OCI-LY1 (cell line): ENCODE data around the gene HCFC1.
A peak's percentile ranks its signal among the peaks of the same experiment; 100 is the strongest.

Experiments
- H2AFZ ChIP-seq: fragments of 200-600 bp; sonication (generic), shearing (Covaris generic); 2 replicates; pipeline ENCODE4 v1.6.0; 2014; ENCODE audit warnings: antibody characterized with exemption, mild to moderate bottlenecking, low read length
- H3F3A ChIP-seq: fragments of 200-600 bp; sonication (generic), shearing (Covaris generic); 2 replicates; pipeline ENCODE4 v1.6.0; 2014; ENCODE audit warnings: mild to moderate bottlenecking, antibody characterized with exemption, low read length, moderate library complexity; ENCODE audit not compliant: insufficient read depth
- H3K27ac ChIP-seq: fragments of 200-600 bp; sonication (generic); 2 replicates; pipeline ENCODE4 v1.5.1; 2014; ENCODE audit warnings: low read length, mixed run types, mild to moderate bottlenecking, low read depth; ENCODE audit not compliant: poor library complexity, severe bottlenecking
- H3K27me3 ChIP-seq: fragments of 200-600 bp; sonication (generic); 2 replicates; pipeline ENCODE4 v1.6.0; 2014; ENCODE audit warnings: antibody characterized with exemption, mild to moderate bottlenecking, low read length, moderate library complexity; ENCODE audit not compliant: insufficient read depth
- H3K36me3 ChIP-seq: fragments of 200-600 bp; sonication (generic); 2 replicates; pipeline ENCODE4 v1.6.1; 2014; ENCODE audit warnings: mild to moderate bottlenecking, antibody characterized with exemption, low read length, moderate library complexity, mixed read lengths; ENCODE audit not compliant: insufficient read depth
- H3K4me1 ChIP-seq: fragments of 200-600 bp; sonication (generic); 2 replicates; pipeline ENCODE4 v1.5.1; 2014; ENCODE audit warnings: mild to moderate bottlenecking, low read length, moderate library complexity; ENCODE audit not compliant: insufficient read depth, severe bottlenecking
- H3K4me2 ChIP-seq: fragments of 200-600 bp; sonication (generic), shearing (Covaris generic); 2 replicates; pipeline ENCODE4 v1.6.1; 2014; ENCODE audit warnings: low read length
- H3K4me3 ChIP-seq: fragments of 200-600 bp; sonication (generic); 2 replicates; pipeline ENCODE4 v1.5.1; 2014; ENCODE audit warnings: low read length, low read depth, mild to moderate bottlenecking, mixed read lengths; ENCODE audit not compliant: poor library complexity, severe bottlenecking
- H3K79me2 ChIP-seq: fragments of 200-600 bp; shearing (Covaris generic); 2 replicates; pipeline ENCODE4 v1.6.1; 2016; ENCODE audit warnings: mixed run types, low read length, mixed read lengths; ENCODE audit not compliant: insufficient read depth
- H3K9ac ChIP-seq: fragments of 200-600 bp; sonication (generic), shearing (Covaris generic); 2 replicates; pipeline ENCODE4 v1.6.1; 2014; ENCODE audit warnings: mild to moderate bottlenecking, low read length, mixed read lengths
- H3K9me2 ChIP-seq: fragments of 200-600 bp; sonication (generic), shearing (Covaris generic); 2 replicates; pipeline ENCODE4 v1.6.1; 2014; ENCODE audit warnings: low read depth, mild to moderate bottlenecking, low read length, mixed read lengths
- H3K9me3 ChIP-seq: fragments of 200-600 bp; shearing (Covaris generic); 2 replicates; pipeline ENCODE4 v1.6.1; 2014; ENCODE audit warnings: low read length, mixed read lengths
- H4K20me1 ChIP-seq: fragments of 200-600 bp; sonication (generic), shearing (Covaris generic); 2 replicates; pipeline ENCODE4 v1.6.0; 2016; ENCODE audit warnings: mild to moderate bottlenecking, low read length; ENCODE audit not compliant: insufficient read depth
- EZH2 ChIP-seq: fragments of 200-600 bp; sonication (generic), shearing (Covaris generic); IDR thresholded peaks from 2 replicates; pipeline ENCODE4 v1.8.0; 2017; ENCODE audit warnings: borderline replicate concordance, mixed run types, mild to moderate bottlenecking, antibody characterized with exemption, low read length, moderate library complexity, mixed read lengths
- TF ChIP-seq, protein P1 (sequence below): fragments of 200-600 bp; sonication (generic), shearing (Covaris generic); IDR thresholded peaks from 2 replicates; pipeline ENCODE4 v1.5.1; 2017; ENCODE audit warnings: mild to moderate bottlenecking, antibody characterized with exemption, low read length, moderate library complexity, mixed read lengths

The HCFC1 gene

DNA sequence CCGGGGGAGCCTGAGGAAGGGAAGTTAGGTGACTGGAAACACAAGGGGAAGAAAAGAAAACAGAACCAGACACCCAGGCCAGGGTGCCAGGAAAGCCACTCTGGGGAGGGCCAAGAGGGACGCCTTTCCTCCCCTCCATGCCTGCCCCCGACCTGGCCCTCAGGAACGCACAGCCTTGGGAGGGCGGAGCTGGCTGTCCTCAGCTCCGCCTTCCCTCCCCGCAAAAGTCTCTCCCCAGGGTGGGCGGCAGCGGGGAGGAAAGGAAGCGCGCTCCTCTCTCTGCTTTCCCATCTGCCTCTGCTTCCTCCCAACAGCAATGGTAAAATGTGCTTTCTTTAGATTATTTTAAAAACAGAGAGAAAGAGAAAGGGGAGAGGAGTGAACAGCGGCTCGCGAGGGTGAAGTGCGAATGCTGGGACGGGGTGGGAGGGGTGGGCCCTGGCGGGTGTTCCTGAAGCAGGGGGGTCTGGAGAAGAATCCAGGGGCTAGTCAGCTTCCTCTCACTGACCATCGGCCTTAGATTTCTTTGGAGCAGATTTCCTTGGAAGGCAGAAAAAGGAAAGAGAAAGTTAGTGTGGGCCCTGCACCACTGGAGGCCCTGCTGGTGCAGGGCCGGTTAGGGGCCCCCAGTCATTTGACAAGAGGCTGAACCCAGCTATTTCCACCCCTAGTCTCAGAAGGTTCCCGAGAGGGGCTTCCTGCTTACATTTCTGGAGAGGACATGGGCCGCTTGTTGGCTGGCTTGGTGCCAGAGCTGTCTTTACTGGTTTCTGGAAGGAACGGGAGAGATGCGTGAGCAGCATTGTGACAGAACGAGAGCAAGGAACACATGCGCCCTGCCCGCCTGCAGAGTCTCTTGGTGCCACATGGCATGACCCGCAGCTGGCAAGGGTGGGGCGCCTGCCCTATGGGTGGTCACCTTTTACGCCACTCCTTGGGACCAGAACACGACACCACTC lies 22.5 kb downstream of the HCFC1 start:
- TF ChIP-seq EZH2, result no peak
- TF ChIP-seq, protein P1, sequence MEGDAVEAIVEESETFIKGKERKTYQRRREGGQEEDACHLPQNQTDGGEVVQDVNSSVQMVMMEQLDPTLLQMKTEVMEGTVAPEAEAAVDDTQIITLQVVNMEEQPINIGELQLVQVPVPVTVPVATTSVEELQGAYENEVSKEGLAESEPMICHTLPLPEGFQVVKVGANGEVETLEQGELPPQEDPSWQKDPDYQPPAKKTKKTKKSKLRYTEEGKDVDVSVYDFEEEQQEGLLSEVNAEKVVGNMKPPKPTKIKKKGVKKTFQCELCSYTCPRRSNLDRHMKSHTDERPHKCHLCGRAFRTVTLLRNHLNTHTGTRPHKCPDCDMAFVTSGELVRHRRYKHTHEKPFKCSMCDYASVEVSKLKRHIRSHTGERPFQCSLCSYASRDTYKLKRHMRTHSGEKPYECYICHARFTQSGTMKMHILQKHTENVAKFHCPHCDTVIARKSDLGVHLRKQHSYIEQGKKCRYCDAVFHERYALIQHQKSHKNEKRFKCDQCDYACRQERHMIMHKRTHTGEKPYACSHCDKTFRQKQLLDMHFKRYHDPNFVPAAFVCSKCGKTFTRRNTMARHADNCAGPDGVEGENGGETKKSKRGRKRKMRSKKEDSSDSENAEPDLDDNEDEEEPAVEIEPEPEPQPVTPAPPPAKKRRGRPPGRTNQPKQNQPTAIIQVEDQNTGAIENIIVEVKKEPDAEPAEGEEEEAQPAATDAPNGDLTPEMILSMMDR, result no peak
- Histone ChIP-seq H3K4me2 (no peak overlapping the region), H3K4me1 (peaks cover 7% of the 10 kb centered on the region), H3K27me3 (no peaks in the 10 kb centered on the region), H3K4me3 (no peak overlapping the region), H2AFZ (no peak overlapping the region), H3K79me2 (no peaks in the 10 kb centered on the region), H4K20me1 (no peaks in the 10 kb centered on the region), H3K27ac (no peak overlapping the region), H3F3A (no peaks in the 10 kb centered on the region), H3K9me2 (no peaks in the 10 kb centered on the region), H3K9ac (no peak overlapping the region), H3K9me3 (no peaks in the 10 kb centered on the region), H3K36me3 (peaks cover 61% of the 10 kb centered on the region)

DNA sequence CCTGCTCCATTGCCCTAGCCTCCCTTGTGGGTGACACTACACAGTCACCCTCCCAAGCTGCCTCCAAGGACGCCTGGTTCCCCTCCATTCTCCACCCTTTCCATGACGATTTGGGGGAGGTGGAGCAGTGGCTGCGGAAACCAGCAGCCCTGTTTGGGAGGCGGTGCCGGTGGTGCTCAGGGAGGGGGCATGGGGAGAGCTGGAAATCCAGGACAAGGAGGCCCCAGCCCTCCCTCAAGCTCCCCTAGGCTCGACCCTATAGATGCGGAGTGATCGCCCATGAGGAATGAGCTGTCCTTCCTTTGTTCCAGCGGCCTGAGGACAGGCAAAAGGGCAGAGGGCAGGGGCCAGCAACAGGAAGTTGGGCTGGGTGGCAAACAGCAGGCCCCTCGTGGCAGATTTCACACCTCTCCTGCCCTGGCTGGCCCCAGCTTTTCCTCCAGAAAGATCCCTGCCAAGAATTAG lies 23.6 kb downstream of the HCFC1 start:
- TF ChIP-seq, protein P1, result no peak
- TF ChIP-seq EZH2, result no peak
- H3F3A ChIP-seq, result no peaks in the 10 kb centered on the region

DNA sequence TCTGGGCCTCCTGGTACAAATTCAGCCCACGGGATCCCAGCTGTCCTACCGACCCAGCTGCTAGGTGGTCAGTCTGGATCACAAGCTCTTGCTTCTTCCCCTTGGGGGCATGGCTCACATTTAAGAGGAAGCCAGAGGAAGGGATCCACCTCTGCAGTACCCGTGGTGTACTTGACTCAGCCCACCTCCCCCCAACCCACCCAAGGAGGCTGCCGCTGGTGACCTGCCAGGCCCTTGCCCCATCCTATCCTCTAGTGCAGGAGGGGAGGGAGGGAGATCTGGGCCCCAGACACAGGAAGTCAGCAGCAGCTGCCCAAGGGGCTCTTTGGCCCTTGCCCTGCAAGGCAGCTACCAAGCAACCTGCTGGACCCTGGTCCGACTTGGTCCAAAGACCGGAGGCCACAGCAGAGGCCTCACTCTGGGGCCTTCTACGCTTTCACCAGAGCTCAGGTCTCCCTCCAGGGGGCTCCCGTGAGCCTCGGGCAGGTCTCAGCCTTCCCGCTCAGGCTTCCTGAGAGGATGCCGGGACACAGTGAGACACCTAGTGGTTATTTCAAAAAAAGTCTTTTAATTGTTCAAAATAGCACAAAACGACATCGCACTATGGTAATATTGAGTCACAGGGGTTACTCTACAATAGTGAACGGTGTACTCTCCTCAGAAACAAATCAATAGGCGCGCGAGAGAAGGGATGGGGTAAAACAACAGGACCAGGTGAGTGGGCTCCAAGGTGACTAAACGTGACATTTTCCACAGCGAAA lies 24.4 kb downstream of the HCFC1 start:
- Histone ChIP-seq H2AFZ (no peak overlapping the region), H3K27me3 (no peaks in the 10 kb centered on the region), H3K9me2 (no peaks in the 10 kb centered on the region), H3K4me2 (no peak overlapping the region), H3K79me2 (no peaks in the 10 kb centered on the region), H4K20me1 (no peaks in the 10 kb centered on the region), H3K9me3 (no peaks in the 10 kb centered on the region), H3K4me1 (peaks cover 18% of the 10 kb centered on the region), H3K27ac (peak overlapping the region; percentile 36), H3F3A (no peaks in the 10 kb centered on the region), H3K9ac (no peak overlapping the region), H3K36me3 (peaks cover 42% of the 10 kb centered on the region), H3K4me3 (no peak overlapping the region)
- no peak for TF ChIP-seq EZH2
- TF ChIP-seq, protein P1, result peak; percentile 84

More for the DNA sequence above, 23.6 kb downstream of the HCFC1 start:
- Histone ChIP-seq H3K27ac (peak overlapping the region; percentile 36), H3K4me3 (no peak overlapping the region), H3K9me3 (no peaks in the 10 kb centered on the region), H3K4me2 (no peak overlapping the region), H3K79me2 (no peaks in the 10 kb centered on the region), H2AFZ (no peak overlapping the region), H4K20me1 (no peaks in the 10 kb centered on the region), H3K36me3 (peaks cover 51% of the 10 kb centered on the region), H3K9me2 (no peaks in the 10 kb centered on the region), H3K27me3 (no peaks in the 10 kb centered on the region), H3K4me1 (peaks cover 18% of the 10 kb centered on the region), H3K9ac (no peak overlapping the region)
